Esophagus squamous epithelium (tissue), 5 donors: Measurements from ENCODE around the gene ZNF143. TPM values are rescaled to one million over a fixed set of nuclear protein-coding genes. Genes with fewer than 3 reads are reported as not detected.

Experiments used
- DNase-seq: peaks from one replicate; lab custom pipeline; 2025; lab: John Stamatoyannopoulos, UW
- H3K27ac ChIP-seq, 4 donors: fragments of 200-600 bp; sonication (generic); one replicate each; pipeline ENCODE4 v1.5.1; 2016 to 2019; ENCODE audit warnings: mild to moderate bottlenecking in 1 of 4
- H3K27me3 ChIP-seq, 4 donors: fragments of 200-600 bp; sonication (generic); 1 replicate in 3 of 4; 2 replicates in 1 of 4; pipeline versions ENCODE4 v1.5.1 to v1.6.0; 2017 to 2021; ENCODE audit warnings: antibody characterized with exemption in 1 of 4
- H3K36me3 ChIP-seq, 3 donors: fragments of 200-600 bp; sonication (generic); one replicate each; pipeline ENCODE4 v1.5.1; 2016 to 2019
- H3K4me1 ChIP-seq, 3 donors: fragments of 200-600 bp; sonication (generic); one replicate each; pipeline ENCODE4 v1.5.1; 2017 to 2019
- H3K4me3 ChIP-seq, 4 donors: fragments of 200-600 bp; sonication (generic); 1 replicate in 3 of 4; 2 replicates in 1 of 4; pipeline ENCODE4 v1.5.1; 2016 to 2019; ENCODE audit warnings: mild to moderate bottlenecking in 2 of 4, moderate library complexity in 1 of 4
- H3K9me3 ChIP-seq, 3 donors: fragments of 200-600 bp; sonication (generic); one replicate each; pipeline ENCODE4 v1.5.1; 2016 to 2019
- CTCF ChIP-seq, 6 experiments: fragments of 450-650 bp in 4 of 6; fragments of 200-600 bp in 2 of 6; sonication (generic) in 2 of 6; IDR thresholded peaks; one replicate each; pipeline ENCODE4 v1.5.1; 2016 to 2019; ENCODE audit warnings: antibody characterized with exemption in 6 of 6, mild to moderate bottlenecking in 4 of 6, moderate library complexity in 4 of 6
- POLR2A ChIP-seq, 4 donors: fragments of 450-650 bp; IDR thresholded peaks; one replicate each; pipeline ENCODE4 v1.6.1; 2017; ENCODE audit warnings: antibody characterized with exemption in 4 of 4, mild to moderate bottlenecking in 4 of 4, moderate library complexity in 3 of 4
- WGBS, 2 donors: methylation state at CpG; one replicate each; pipeline ENCODE4 v1.1.5; 2018; 5-methylcytosine and 5-hydroxymethylcytosine counted together
- intact Hi-C: fragments of 100-400 bp; cut with DNase I; formaldehyde crosslinking; loops from one replicate; pipeline ENCODE4 v1.15.0; 2022
- total RNA-seq, 4 donors: library from RNA; depleted of rRNA; stranded (reverse); fragments of >200 nt; gene quantifications; one replicate each; pipeline ENCODE4 v1.1.0, GENCODE V29; 2016
- donor health status: DM: yes; HTN: yes; CAD: no.

ZNF143 gene
- total RNA-seq, 4 donors from 2014 or later, result 9.7 to 26.1 (median 16.6) TPM

GRCh38 chr11:9568854-9569587, 108.2 kb downstream of the ZNF143 start:
- peaks cover 28 to 82% (median 58%) of the 10 kb centered on the region in 3 donors for H3K4me1 ChIP-seq
- intact Hi-C loops, result no loop called here
- no peaks in the 10 kb centered on the region for H3K27me3 ChIP-seq
- peak overlapping the region in 3 of 4 donors; percentile 18 to 44 (median 22) for H3K4me3 ChIP-seq
- no peaks in the 10 kb centered on the region for H3K36me3 ChIP-seq
- DNase-seq, result no peak
- WGBS, 2 donors, result 12 to 20% methylated on average over 7 of the region's 7 CpGs
- TF ChIP-seq CTCF (IDR thresholded peaks at IDR 0.05) (no peak), POLR2A (IDR thresholded peaks at IDR 0.05) (peak in 3 of 4 donors; percentile 29 to 64 (median 48))
- H3K9me3 ChIP-seq, result no peaks in the 10 kb centered on the region
- H3K27ac ChIP-seq, result peak overlapping the region; percentile 92 to 99 (median 98)

DNA sequence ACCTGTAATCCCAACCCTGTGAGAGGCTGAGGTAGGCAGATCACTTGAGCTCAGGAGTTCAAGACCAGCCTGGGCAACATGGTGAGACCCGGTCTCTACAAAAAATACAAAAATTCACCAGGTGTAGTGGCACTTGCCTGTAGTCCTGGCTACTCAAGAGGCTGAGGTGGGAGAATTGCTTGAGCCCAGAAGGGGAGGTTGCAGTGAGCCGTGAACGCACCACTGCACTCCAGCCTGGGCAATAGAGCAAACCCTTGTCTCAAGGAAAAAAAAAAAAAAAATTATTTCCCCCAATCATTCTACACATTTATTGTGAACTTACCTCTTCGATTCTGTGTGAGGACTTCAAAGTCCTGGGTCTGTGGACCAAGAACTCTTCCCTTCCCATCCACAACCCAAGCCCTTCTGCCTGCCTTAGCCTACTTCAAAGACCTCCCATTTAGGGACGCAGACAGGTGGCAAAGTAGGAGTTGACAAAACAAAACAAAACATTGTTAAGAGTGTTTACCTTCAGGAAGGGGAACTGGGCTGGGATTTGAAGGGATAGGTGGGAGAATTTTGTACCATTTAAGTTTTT, 108.9 kb downstream of the ZNF143 start:
- Histone ChIP-seq H3K9me3 (no peaks in the 10 kb centered on the region), H3K4me3 (peak overlapping the region in 3 of 4 donors; percentile 18 to 44 (median 22)), H3K27me3 (no peaks in the 10 kb centered on the region), H3K27ac (peak overlapping the region; percentile 92 to 99 (median 98)), H3K36me3 (no peaks in the 10 kb centered on the region), H3K4me1 (peaks cover 28 to 78% (median 58%) of the 10 kb centered on the region in 3 donors)
- DNase-seq, result no peak
- 51 to 65% methylated on average over 5 of the region's 5 CpGs for WGBS, 2 donors
- intact Hi-C loops, result no loop called here
- TF ChIP-seq CTCF (IDR thresholded peaks at IDR 0.05) (no peak), POLR2A (IDR thresholded peaks at IDR 0.05) (no peak)

GRCh38 chr11:9570313-9571025, 109.7 kb downstream of the ZNF143 start:
- H3K4me3 ChIP-seq, result no peak overlapping the region
- DNase-seq, result no peak
- WGBS, 2 donors, result 68 to 84% methylated on average over 9 of the region's 9 CpGs
- H3K27me3 ChIP-seq, result no peaks in the 10 kb centered on the region
- intact Hi-C loops, result no loop called here
- no peaks in the 10 kb centered on the region for H3K36me3 ChIP-seq
- no peaks in the 10 kb centered on the region for H3K9me3 ChIP-seq
- no peak for TF ChIP-seq POLR2A (IDR thresholded peaks at IDR 0.05)
- no peak for TF ChIP-seq CTCF (IDR thresholded peaks at IDR 0.05)
- peak overlapping the region; percentile 92 to 99 (median 98) for H3K27ac ChIP-seq
- peaks cover 28 to 73% (median 52%) of the 10 kb centered on the region in 3 donors for H3K4me1 ChIP-seq

- intact Hi-C loops, result no loop called here
- Histone ChIP-seq H3K4me1 (peaks cover 26 to 73% (median 45%) of the 10 kb centered on the region in 3 donors), H3K27ac (peak overlapping the region; percentile 92 to 99 (median 98)), H3K4me3 (no peak overlapping the region), H3K27me3 (no peaks in the 10 kb centered on the region), H3K36me3 (no peaks in the 10 kb centered on the region), H3K9me3 (no peaks in the 10 kb centered on the region)
- no peak for DNase-seq
- WGBS, 2 donors, result 78 to 83% methylated on average over 8 of the region's 8 CpGs
- TF ChIP-seq CTCF (IDR thresholded peaks at IDR 0.05), result no peak
- TF ChIP-seq POLR2A (IDR thresholded peaks at IDR 0.05), result no peak
Observed at GRCh38 chr11:9571071-9571762, 110.4 kb downstream of the ZNF143 start.
